ENCODE measurements around the gene GNB5.

The GNB5 gene

GRCh38 chr15:52193791-52194190 lies 2.6 kb upstream of the GNB5 start:
- no peak overlapping the region for H3K4me3 ChIP-seq (replicated peaks; ENCODE audit: insufficient read depth, low read length)
- TF ChIP-seq CTCF (IDR thresholded peaks at IDR 0.05; ENCODE audit: insufficient read depth, low read length): no peak
- no peak for TF ChIP-seq SPI1 (IDR thresholded peaks at IDR 0.05; ENCODE audit: borderline replicate concordance, low read depth)
- TF ChIP-seq GABPA (IDR thresholded peaks at IDR 0.05; ENCODE audit: low read depth): no peak
- TF ChIP-seq POLR2AphosphoS5 (IDR thresholded peaks at IDR 0.05; ENCODE audit: low read depth): no peak
- TF ChIP-seq REST (IDR thresholded peaks at IDR 0.05; ENCODE audit: insufficient replicate concordance, low read depth): no peak
- no peak for DNase-seq (ENCODE audit: low read depth in 1 of 2, low spot score in 1 of 2)
- H3K27ac ChIP-seq (replicated peaks): no peak overlapping the region
- H3K27me3 ChIP-seq (ENCODE audit: insufficient read depth, poor library complexity, severe bottlenecking): no peaks in the 10 kb centered on the region

- TF ChIP-seq CTCF (IDR thresholded peaks at IDR 0.05; ENCODE audit: insufficient read depth, low read length) (no peak), GABPA (IDR thresholded peaks at IDR 0.05; ENCODE audit: low read depth) (no peak), POLR2AphosphoS5 (IDR thresholded peaks at IDR 0.05; ENCODE audit: low read depth) (no peak), SPI1 (IDR thresholded peaks at IDR 0.05; ENCODE audit: borderline replicate concordance, low read depth) (no peak), REST (IDR thresholded peaks at IDR 0.05; ENCODE audit: insufficient replicate concordance, low read depth) (no peak)
- H3K27ac ChIP-seq (replicated peaks): no peak overlapping the region
- no peak for DNase-seq (ENCODE audit: low read depth in 1 of 2, low spot score in 1 of 2)
- no peak overlapping the region for H3K4me3 ChIP-seq (replicated peaks; ENCODE audit: insufficient read depth, low read length)
- H3K27me3 ChIP-seq (ENCODE audit: insufficient read depth, poor library complexity, severe bottlenecking): no peaks in the 10 kb centered on the region
Measured at GRCh38 chr15:52193321-52193720, 2.1 kb upstream of the GNB5 start.

- H3K4me3 ChIP-seq (replicated peaks; ENCODE audit: insufficient read depth, low read length): no peak overlapping the region
- TF ChIP-seq SPI1 (IDR thresholded peaks at IDR 0.05; ENCODE audit: borderline replicate concordance, low read depth) (no peak), POLR2AphosphoS5 (IDR thresholded peaks at IDR 0.05; ENCODE audit: low read depth) (no peak), REST (IDR thresholded peaks at IDR 0.05; ENCODE audit: insufficient replicate concordance, low read depth) (no peak), GABPA (IDR thresholded peaks at IDR 0.05; ENCODE audit: low read depth) (no peak), CTCF (IDR thresholded peaks at IDR 0.05; ENCODE audit: insufficient read depth, low read length) (no peak)
- no peaks in the 10 kb centered on the region for H3K27me3 ChIP-seq (ENCODE audit: insufficient read depth, poor library complexity, severe bottlenecking)
- H3K27ac ChIP-seq (replicated peaks): no peak overlapping the region
- no peak for DNase-seq (ENCODE audit: low read depth in 1 of 2, low spot score in 1 of 2)
Measured at GRCh38 chr15:52186651-52187486, 4.3 kb downstream of the GNB5 start.

Data from HL-60 (cell line).